Measurements from ENCODE around the gene RIMBP2. TPM values are rescaled to one million over a fixed set of nuclear protein-coding genes. Genes with fewer than 3 reads are reported as not detected.

RIMBP2 gene
- polyA plus RNA-seq, 1 donor: 1.0 TPM

DNA sequence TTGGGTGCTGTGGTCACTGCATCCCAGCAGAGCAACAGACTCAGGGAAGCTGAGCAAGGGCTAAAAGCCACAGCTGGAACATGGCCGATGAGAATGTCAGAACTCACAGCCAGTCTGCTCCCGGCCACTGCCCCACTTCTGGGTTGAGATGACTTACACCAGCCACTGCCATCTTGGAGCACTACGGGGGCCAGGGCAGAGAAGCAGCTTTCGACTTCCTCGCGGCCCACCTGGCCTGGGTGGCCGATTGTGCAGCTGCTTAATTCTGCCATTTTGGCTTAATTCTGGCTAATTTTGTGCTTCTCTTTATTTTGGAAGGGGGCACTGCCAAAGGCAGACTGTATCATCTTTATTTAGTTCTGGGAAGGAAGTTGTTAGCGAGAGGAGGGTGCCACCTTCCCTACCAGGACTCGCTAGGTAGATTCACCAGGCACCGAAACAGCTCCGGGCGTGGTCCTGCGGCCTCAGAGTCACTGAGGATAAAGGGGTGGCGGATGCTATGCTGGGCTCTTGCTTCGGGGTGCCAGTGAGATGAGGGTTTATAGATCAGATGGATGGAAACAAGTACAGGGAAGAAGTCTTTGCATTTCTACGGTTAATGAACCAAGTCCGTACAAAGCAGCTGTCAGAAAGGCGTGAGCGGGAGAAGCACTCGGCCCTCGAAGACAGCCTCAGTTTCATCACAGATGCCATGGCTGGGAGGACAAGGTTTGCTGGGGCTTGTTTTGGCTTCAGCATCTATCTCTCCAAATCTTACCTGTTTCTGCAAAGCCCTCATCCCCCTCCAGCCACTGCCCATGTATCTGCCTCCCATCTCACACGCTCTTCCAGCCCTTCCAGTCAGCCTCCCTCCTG lies 230.6 kb downstream of the RIMBP2 start:
- DNase-seq (ENCODE audit: low read depth): no peak

- no peak for DNase-seq (ENCODE audit: low read depth)
Measured at GRCh38 chr12:130484221-130484620, 231.9 kb downstream of the RIMBP2 start.

DNA sequence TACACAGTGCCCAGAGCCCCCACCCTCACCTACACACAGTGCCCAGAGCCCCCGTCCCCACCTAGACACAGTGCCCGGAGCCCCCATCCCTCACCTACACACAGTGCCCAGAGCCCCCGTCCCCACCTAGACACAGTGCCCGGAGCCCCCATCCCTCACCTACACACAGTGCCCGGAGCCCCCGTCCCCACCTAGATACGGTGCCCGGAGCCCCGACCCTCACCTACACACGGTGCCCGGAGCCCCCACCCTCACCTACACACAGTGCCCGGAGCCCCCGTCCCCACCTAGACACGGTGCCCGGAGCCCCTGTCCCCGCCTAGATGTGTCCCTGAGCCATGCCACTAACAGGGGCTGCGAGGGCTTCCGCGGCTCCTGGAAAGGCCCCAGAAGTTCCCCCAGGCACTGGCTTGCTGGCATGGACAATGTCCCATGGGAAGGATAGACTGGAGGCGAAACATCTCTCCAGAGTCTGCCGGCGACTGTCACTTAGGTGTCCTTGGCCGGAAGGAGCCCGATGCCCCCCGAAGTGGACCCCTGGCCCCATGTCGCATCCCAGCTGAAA lies 232.4 kb downstream of the RIMBP2 start:
- DNase-seq (ENCODE audit: low read depth): no peak

DNA sequence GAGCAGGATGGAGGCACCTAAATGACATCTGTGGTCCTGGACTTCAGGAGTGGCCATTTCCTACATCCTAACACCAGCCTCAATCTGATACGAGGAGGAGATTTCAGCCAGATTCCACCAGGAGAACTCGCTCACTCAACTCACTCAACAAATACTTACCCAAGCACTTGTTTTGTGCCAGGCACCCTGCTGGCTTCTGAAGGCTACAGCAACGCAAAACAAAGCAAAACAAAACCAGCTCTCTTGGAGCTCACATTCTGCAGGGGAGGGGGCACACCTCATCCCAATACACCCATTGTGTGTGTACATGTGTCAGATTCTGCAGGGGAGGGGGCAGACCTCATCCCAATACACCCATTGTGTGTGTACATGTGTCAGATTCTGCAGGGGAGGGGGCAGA lies 233.7 kb downstream of the RIMBP2 start:
- no peak for DNase-seq (ENCODE audit: low read depth)

GRCh38 chr12:130481392-130481879 lies 234.7 kb downstream of the RIMBP2 start:
- no peak for DNase-seq (ENCODE audit: low read depth)

DNA sequence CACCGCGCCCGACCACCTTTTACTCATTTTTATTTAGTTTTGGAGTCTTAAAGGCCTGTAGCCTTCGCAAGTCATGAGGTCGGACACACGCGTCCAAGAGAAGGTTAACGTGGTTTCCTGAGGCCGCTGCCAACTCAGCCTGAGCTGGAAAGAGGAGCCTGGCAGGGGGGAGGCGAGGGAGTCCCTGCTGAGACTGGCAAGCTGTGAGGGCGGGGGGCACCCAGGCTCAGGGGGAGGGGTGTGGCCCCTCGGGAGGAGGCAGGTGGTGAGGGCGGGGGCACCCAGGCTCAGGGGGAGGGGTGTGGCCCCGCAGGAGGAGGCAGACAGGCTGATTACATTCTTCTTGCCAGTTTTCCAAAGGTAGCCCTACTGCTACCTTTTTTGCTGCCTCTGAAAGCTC lies 235.2 kb downstream of the RIMBP2 start:
- DNase-seq (ENCODE audit: low read depth): no peak

DNA sequence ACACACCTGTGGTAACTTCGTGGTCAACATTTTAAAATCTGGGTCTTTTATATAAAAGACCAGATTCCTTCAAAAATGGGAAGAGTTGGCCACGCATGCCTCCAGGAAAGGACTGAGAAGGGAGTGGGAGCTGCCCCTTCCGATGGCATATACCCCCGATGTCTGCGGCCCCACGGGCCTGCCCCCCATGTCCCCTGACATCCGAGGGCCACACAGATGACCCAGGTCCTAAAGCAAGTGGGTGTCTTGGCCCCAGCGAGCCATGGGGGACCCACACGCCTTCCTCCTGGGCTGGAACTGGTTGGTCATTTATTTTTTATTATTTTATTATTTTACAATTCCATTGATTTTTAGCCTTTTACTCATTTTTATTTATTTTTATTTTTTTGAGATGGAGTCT lies 235.9 kb downstream of the RIMBP2 start:
- no peak for DNase-seq (ENCODE audit: low read depth)

- DNase-seq (ENCODE audit: low read depth): no peak
Measured at GRCh38 chr12:130479401-130480125, 236.5 kb downstream of the RIMBP2 start.

DNA sequence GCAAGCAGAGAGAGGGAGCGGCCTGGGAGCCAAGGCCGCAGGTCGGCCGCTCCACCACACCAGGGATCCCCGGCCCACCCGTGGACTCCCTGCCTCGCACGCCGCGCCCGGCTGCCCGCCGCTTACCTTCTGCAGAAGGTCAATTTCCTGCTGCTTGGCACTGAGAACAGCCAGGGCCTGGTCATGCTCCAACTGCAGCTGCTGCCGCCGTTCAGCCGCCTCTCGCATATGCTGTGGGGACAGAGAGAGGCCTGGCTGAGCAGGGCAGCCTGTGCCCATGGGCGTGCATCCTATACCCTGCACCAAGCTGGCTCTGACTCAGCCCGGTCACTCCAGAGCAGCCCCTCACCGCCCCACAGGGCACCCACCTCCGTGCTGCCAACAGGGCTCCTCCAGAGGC lies 237.3 kb downstream of the RIMBP2 start:
- DNase-seq (ENCODE audit: low read depth): no peak

GRCh38 chr12:130477701-130478100 lies 238.4 kb downstream of the RIMBP2 start:
- DNase-seq (ENCODE audit: low read depth): no peak

DNA sequence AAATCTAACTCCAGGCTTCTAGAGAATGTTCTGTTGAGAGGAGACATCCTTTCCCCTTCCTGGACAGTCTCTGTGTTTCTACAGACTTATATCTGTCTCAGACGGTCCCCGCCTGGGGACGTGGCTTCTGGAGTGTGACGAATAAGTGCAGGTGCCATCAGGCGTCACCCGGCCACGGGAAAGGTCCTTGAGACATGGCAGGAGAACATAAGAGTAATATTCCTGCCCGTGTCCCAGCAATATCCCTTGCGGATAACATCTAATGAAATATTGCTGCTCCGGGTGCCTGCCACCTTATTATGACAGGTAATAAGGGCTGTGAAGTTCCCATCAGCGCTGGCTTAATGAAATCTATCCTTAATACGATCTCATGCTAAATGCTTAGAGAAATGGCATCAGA lies 238.8 kb downstream of the RIMBP2 start:
- no peak for DNase-seq (ENCODE audit: low read depth)

DNA sequence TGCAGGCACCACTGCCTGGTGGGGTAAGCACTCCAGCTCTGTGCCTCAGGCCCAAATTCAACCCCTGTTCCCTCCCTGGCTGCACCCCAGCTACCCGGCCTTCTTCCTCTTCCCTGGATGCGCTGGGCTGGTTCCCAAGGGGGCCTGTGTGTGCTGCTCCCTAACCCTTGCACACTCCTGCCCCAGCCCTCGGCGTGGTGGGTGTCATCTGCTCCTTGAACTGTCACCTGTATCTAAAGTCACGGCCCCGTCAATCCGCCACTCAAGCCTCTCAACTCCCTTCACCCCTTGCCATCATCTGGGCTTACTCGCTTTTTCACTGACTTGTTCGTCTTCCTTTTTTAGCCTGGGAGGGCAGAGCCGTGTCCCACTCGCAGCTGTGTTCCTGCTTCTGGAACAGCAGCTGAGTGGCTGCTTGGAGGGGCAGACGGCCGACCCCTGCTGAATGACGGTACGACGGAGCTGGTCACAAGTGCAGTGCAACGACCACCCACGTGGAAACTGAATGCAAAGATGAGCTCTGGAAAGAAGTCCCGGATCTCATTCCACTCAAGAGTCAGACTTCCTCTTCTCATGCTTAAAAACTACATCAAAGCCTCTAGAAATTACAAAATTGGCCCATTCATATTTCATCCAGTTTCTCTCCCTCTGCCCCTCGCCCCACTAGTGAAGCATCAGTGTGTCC lies 239.5 kb downstream of the RIMBP2 start:
- no peak for DNase-seq (ENCODE audit: low read depth)

DNA sequence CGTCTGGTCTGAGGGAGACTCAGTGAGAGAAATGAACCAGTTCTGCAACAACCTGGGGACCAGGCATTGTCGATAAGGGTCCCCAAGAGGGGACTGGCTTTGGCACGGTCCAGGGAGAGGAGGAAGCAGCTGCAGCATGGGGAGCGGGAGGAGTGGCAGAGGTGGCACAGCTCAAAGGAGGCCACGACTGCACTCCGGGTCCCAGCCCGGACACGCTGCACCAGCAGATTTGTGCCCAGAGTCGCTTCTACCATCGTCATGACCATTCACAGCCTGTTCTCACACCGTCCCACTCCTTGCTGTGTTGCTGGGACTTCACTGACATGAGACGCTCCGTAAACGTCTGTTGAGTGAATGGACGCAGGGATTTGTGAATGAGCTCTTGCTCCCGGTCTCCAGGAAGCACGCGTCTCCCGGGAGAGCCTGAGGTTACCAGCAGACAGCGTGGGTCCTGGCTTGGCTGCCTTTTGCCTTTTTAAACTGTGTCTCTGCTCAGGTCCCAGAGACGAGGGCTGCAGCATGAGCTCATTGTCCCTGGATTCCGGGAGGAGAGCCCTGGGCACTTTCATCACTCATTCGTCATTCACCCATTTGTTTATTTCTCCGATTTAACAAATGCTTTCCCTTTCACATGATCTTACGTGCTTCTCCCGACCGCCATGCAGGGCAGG lies 241.4 kb downstream of the RIMBP2 start:
- DNase-seq (ENCODE audit: low read depth): no peak

- no peak for DNase-seq (ENCODE audit: low read depth)
Measured at GRCh38 chr12:130473266-130473665, 242.8 kb downstream of the RIMBP2 start.

- DNase-seq (ENCODE audit: low read depth): no peak
Measured at GRCh38 chr12:130470969-130471368, 245.1 kb downstream of the RIMBP2 start.

- DNase-seq (ENCODE audit: low read depth): no peak
Measured at GRCh38 chr12:130469552-130469951, 246.5 kb downstream of the RIMBP2 start.

GRCh38 chr12:130468700-130469245 lies 247.3 kb downstream of the RIMBP2 start:
- DNase-seq (ENCODE audit: low read depth): no peak

DNA sequence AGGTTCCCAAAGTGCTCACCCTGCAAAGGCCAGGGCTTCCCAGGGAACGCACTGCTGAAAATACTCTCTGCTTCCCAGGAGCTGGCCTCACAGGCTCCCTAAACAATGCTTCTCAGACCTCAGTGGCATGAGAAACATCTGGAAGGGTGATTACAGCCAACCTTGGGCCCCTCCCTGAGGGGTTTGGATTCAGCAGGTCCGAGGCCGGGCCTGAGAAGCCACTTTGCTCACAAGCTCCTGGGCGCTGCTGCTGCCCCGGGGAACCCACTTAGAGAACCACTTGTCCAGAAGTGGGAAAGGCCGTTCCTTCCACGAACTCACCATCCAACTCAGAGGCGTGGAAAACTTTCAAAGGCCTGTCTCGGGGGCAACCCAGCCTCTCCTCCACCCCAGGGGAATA lies 247.9 kb downstream of the RIMBP2 start:
- no peak for DNase-seq (ENCODE audit: low read depth)

- no peak for DNase-seq (ENCODE audit: low read depth)
Measured at GRCh38 chr12:130465626-130466025, 250.5 kb downstream of the RIMBP2 start.

DNA sequence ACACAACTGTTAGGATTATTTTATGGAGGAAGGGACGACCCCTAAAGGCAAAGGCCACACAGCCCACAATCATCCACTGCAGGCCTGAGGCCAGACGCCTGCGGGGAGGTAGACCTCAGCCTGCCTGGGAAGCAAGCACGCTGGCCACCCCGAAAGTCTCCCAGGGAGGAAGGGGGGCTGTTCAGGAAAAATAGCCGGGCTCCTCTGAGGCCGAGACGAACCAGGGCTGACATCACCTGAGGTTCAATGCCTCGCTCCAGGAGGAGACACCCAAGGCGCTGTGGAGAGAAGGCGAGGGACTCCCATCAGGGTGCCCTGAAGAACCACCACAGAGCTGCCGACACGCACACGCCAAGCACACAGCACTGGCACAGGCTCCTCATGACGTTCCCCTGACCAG lies 251.1 kb downstream of the RIMBP2 start:
- DNase-seq (ENCODE audit: low read depth): no peak

Data from forelimb muscle (tissue), 1 donor.